Activated T-helper 2 cell treated with anti-CD3 and anti-CD28 coated beads, Interferon-gamma antibody, Interleukin-2, Interleukin-4, amounts not matched to agents 10 μg/mL and 5 μg/mL and 100 μg/mL, durations not matched to agents 14 hours and 24 hours and 36 hours (primary cell): ENCODE data around the gene SLC22A12. TPM values are rescaled to one million over a fixed set of nuclear protein-coding genes. Genes with fewer than 3 reads are reported as not detected.
"Not testable (repeated sequence)": the region's sequence is repeated elsewhere in the genome, so short reads cannot be mapped to it uniquely, and the experiment has no call there.

Experiments
- DNase-seq: peaks from one replicate; pipeline ENCODE4 v3.0.0; 2021; ENCODE audit warnings: low spot score
- H3K27ac Mint-ChIP-seq: one replicate; pipeline ENCODE4 v1.8.0; 2021; ENCODE audit warnings: mixed read lengths
- H3K27me3 Mint-ChIP-seq: one replicate; pipeline ENCODE4 v1.8.0; 2021; ENCODE audit warnings: low read depth, mixed read lengths
- H3K36me3 Mint-ChIP-seq: one replicate; pipeline ENCODE4 v1.8.0; 2021; ENCODE audit warnings: low read depth, mixed read lengths
- H3K4me1 Mint-ChIP-seq: one replicate; pipeline ENCODE4 v1.8.0; 2021; ENCODE audit warnings: low read depth, mixed read lengths
- H3K4me3 Mint-ChIP-seq: one replicate; pipeline ENCODE4 v1.8.0; 2021; ENCODE audit warnings: low read depth, mild to moderate bottlenecking, moderate library complexity, mixed read lengths
- H3K9me3 Mint-ChIP-seq: one replicate; pipeline ENCODE4 v1.8.0; 2021; ENCODE audit warnings: mixed read lengths
- intact Hi-C: fragments of 100-400 bp; cut with micrococcal nuclease; formaldehyde crosslinking; loops from one replicate; pipeline ENCODE4 v1.15.1; 2023
- total RNA-seq: library from RNA; stranded (reverse); gene quantifications from 2 replicates; pipeline ENCODE4 v1.2.3, GENCODE V29; 2022

Gene SLC22A12
- total RNA-seq, 1 donor from 2014 or later: not detected

DNA sequence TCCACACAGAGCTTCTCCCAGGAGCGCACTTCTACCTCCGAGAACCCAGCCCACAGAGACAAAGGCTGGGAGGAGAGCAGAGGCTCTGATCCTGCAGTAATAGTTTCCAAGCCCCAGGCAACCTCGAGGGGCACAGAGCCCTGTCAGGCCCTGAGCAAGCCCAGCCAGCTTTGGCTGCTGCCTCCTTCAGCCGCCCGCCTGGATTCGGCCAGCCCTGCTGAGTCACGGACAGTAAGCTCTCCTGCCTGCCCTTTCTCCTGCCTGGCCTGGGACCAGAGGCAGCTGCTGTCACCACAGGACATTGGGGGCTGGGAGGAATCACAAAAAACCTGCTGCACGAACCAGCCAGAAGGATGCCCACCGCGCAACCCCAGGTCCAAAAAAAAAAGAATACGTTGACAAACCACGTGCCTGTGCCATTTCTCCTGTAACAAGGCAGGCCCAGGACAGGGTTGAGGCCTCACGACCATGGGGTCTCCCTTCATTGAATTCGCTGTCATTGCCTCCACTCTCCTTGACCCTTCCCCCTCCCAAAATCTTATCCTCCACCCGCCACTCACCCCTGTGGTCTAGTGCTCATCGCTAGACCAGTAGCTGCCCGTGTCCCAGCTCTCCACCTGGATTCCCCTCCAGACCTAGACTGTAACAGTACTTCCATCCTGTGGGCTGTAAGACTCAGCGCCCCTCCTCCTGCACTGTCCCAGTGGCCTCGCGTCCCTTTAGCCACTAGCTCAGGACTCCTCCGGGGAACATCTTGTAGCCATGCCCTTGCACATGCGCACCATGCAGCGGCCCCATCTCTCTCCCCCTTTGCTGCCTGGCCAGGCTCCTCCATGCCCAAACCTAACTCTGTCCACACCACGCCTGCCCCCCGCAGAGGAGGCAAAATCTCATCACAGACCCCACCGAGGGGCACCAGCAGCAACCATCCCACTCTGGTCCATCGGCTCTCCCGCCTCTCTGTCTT, 7.4 kb upstream of the SLC22A12 start:
- peaks cover 2% of the 10 kb centered on the region for H3K27me3 Mint-ChIP-seq

DNA sequence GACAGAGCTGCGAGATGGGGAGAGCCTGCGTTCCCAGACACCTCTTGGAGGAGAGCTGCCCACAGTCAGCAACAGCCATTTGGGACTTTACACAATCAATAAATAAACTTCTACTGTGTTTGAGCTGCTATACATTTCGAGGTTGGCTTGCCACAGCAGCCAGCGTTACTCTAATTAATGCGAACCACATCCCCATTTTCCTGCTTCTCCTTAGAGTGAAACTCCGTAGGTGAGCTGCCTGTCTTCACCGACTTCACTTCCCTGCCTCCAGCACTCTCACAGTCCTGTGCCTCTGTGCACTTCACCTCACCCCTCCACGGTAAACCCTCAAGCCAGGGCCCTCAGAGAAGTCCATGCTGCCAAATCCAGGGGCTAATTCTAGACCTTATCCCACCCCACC, 5.9 kb upstream of the SLC22A12 start:
- no peak overlapping the region for H3K4me3 Mint-ChIP-seq
- H3K27ac Mint-ChIP-seq: no peak overlapping the region
- H3K9me3 Mint-ChIP-seq: peaks cover 11% of the 10 kb centered on the region
- peaks cover 2% of the 10 kb centered on the region for H3K27me3 Mint-ChIP-seq
- H3K36me3 Mint-ChIP-seq: no peaks in the 10 kb centered on the region
- DNase-seq: no peak
- no peaks in the 10 kb centered on the region for H3K4me1 Mint-ChIP-seq
- intact Hi-C loops: no loop called here

More for the DNA sequence above, 7.4 kb upstream of the SLC22A12 start:
- Mint-ChIP-seq H3K27ac (no peak overlapping the region), H3K4me1 (no peaks in the 10 kb centered on the region), H3K4me3 (no peak overlapping the region), H3K9me3 (peaks cover 10% of the 10 kb centered on the region), H3K36me3 (no peaks in the 10 kb centered on the region)
- intact Hi-C loops: no loop called here
- DNase-seq: no peak

DNA sequence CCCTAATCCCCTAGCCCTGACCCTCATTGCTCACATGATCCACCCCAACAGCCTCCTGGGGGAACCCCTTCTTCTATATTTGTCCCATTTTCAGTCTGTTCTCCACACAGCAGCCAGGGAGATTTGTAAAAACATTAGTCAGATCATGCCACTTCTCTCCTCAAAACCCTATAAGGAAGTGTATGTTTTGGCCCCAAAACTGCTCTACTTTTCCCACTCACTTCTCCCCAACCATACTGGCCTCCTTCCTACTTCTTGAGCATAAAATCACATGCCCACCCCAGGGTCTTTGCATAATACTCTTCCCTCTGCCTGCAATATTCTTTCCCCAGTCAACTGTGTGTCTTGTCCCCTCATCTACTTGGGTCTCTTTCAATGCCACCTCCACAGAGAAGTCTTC, 4.7 kb upstream of the SLC22A12 start:
- Mint-ChIP-seq H3K27ac (no peak overlapping the region), H3K4me3 (no peak overlapping the region), H3K4me1 (no peaks in the 10 kb centered on the region), H3K9me3 (peaks cover 11% of the 10 kb centered on the region), H3K27me3 (peaks cover 2% of the 10 kb centered on the region), H3K36me3 (no peaks in the 10 kb centered on the region)
- DNase-seq: no peak
- intact Hi-C loops: no loop called here

DNA sequence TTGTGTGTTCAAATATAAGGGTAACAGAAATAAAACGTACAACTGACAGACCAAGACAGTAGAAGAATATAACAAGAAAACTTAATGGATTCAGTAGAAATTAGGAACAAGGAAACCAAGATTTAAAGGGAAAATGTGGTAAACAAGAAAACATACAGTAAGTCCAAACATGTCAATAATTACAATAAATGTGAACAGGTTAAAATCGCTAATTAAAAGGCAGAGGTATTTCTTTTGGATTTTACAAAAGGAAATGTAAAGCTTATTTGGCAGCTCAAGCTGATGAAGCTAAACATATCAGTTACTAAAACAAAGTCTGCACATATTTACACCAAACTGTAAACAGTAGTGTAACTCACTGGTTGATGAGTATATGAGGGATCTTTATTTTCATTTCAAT, 2.3 kb upstream of the SLC22A12 start:
- DNase-seq: no peak
- intact Hi-C loops: no loop called here
- no peak overlapping the region for H3K27ac Mint-ChIP-seq

DNA sequence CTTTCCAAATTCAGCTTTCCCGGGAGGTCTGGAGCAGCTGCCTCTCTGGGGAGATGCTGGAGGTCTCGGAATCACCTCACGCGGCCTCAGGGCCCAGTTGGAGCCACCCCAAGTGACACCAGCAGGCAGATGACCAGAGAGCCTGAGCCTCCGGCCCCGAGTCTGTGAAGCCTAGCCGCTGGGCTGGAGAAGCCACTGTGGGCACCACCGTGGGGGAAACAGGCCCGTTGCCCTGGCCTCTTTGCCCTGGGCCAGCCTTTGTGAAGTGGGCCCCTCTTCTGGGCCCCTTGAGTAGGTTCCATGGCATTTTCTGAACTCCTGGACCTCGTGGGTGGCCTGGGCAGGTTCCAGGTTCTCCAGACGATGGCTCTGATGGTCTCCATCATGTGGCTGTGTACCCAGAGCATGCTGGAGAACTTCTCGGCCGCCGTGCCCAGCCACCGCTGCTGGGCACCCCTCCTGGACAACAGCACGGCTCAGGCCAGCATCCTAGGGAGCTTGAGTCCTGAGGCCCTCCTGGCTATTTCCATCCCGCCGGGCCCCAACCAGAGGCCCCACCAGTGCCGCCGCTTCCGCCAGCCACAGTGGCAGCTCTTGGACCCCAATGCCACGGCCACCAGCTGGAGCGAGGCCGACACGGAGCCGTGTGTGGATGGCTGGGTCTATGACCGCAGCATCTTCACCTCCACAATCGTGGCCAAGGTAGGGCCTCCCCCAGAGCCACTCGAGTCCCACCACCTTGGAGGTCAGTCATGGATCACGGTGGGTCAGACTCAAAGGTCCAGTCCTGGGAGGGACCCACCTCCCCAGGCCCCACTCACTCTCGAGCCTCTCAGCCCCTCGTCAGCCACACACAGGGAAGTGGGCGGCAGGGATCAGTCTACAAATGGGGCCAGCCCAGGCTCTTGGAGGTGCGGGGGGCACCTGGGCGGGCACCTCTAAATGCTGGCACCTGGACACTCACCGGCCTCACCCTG, 525 bp downstream of the SLC22A12 start:
- H3K4me3 Mint-ChIP-seq: no peak overlapping the region
- no peak for DNase-seq
- no peaks in the 10 kb centered on the region for H3K36me3 Mint-ChIP-seq
- H3K27me3 Mint-ChIP-seq: peaks cover 2% of the 10 kb centered on the region
- no peak overlapping the region for H3K27ac Mint-ChIP-seq
- intact Hi-C loops: no loop called here
- peaks cover 11% of the 10 kb centered on the region for H3K9me3 Mint-ChIP-seq
- H3K4me1 Mint-ChIP-seq: no peaks in the 10 kb centered on the region

More for the DNA sequence above, 2.3 kb upstream of the SLC22A12 start:
- Mint-ChIP-seq H3K27me3 (peaks cover 2% of the 10 kb centered on the region), H3K36me3 (no peaks in the 10 kb centered on the region), H3K4me1 (no peaks in the 10 kb centered on the region), H3K9me3 (peaks cover 11% of the 10 kb centered on the region), H3K4me3 (no peak overlapping the region)

DNA sequence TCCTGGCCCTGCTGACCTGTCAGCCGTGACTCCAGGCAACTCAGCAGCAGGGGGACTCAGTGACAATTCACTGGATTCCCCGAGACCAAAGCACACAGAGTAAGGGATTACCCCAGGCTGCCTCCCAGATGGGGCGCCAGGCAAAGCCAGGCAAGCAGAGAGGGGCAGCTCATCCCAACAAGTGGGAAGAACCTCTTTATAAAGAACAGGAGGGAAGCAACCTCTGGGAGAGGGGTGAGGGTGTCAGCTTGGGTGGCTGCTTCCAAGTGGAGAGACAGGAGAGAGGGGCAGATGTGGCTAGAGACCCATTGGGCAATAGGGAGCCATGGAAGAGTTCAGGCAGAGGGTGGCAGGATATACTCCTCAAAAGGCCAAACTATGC, 1.2 kb downstream of the SLC22A12 start:
- Mint-ChIP-seq H3K9me3 (peaks cover 11% of the 10 kb centered on the region), H3K27me3 (no peaks in the 10 kb centered on the region), H3K36me3 (no peaks in the 10 kb centered on the region), H3K4me3 (no peak overlapping the region), H3K27ac (no peak overlapping the region), H3K4me1 (no peaks in the 10 kb centered on the region)
- no peak for DNase-seq
- intact Hi-C loops: no loop called here

DNA sequence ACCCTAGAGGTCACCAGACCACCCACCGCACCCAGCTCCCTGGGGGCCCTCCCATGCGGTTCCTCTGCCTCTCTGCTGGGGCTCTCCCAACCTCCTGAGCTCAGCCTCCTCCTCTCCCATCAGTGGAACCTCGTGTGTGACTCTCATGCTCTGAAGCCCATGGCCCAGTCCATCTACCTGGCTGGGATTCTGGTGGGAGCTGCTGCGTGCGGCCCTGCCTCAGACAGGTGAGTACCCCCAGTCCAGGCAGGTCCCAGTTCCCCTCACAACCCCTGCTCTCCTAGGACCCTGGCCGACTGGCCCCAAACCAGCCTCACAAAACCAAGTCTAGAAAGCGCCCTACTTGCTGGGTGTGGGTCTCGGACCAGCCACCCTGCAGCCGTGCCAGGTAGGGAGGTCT, 1.6 kb downstream of the SLC22A12 start:
- no peak overlapping the region for H3K4me3 Mint-ChIP-seq
- H3K9me3 Mint-ChIP-seq: peaks cover 11% of the 10 kb centered on the region
- H3K36me3 Mint-ChIP-seq: no peaks in the 10 kb centered on the region
- DNase-seq: no peak
- intact Hi-C loops: no loop called here
- H3K27me3 Mint-ChIP-seq: no peaks in the 10 kb centered on the region
- H3K4me1 Mint-ChIP-seq: no peaks in the 10 kb centered on the region
- no peak overlapping the region for H3K27ac Mint-ChIP-seq

DNA sequence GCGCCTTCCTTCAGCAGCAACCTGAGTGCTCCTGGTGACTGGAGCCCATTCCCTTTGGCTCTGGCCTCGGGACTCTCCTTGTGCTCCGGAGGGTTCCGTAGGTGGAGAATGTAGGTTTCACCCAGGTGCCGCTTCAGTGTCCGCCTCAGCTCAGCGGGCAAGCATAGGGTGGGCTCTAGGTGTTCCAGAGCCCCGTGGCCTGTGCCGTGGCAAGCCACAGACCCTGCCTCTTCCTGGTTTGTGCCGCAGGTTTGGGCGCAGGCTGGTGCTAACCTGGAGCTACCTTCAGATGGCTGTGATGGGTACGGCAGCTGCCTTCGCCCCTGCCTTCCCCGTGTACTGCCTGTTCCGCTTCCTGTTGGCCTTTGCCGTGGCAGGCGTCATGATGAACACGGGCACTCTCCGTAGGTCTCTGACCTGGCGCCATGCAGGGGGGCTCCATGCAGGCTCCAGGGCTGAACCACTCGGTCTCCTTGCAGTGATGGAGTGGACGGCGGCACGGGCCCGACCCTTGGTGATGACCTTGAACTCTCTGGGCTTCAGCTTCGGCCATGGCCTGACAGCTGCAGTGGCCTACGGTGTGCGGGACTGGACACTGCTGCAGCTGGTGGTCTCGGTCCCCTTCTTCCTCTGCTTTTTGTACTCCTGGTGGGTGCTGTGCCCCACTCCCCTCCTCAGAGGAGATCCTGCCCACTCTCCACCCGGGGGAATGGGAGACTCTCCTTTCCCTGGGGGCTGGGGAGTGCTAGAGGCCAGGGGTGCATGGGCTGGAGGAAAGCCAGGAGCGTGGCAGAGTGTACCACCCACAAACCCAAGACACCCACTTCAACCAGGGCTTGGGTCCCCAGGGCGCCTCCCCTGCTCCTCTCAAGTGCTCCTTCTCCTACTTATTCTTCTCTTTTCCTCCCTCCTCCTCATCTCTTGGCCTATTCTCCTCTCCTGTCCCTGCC, 2.4 kb downstream of the SLC22A12 start:
- H3K9me3 Mint-ChIP-seq: peaks cover 3% of the 10 kb centered on the region
- DNase-seq: no peak
- H3K36me3 Mint-ChIP-seq: no peaks in the 10 kb centered on the region
- H3K4me1 Mint-ChIP-seq: no peaks in the 10 kb centered on the region
- intact Hi-C loops: no loop called here
- no peaks in the 10 kb centered on the region for H3K27me3 Mint-ChIP-seq
- H3K27ac Mint-ChIP-seq: no peak overlapping the region
- H3K4me3 Mint-ChIP-seq: no peak overlapping the region

DNA sequence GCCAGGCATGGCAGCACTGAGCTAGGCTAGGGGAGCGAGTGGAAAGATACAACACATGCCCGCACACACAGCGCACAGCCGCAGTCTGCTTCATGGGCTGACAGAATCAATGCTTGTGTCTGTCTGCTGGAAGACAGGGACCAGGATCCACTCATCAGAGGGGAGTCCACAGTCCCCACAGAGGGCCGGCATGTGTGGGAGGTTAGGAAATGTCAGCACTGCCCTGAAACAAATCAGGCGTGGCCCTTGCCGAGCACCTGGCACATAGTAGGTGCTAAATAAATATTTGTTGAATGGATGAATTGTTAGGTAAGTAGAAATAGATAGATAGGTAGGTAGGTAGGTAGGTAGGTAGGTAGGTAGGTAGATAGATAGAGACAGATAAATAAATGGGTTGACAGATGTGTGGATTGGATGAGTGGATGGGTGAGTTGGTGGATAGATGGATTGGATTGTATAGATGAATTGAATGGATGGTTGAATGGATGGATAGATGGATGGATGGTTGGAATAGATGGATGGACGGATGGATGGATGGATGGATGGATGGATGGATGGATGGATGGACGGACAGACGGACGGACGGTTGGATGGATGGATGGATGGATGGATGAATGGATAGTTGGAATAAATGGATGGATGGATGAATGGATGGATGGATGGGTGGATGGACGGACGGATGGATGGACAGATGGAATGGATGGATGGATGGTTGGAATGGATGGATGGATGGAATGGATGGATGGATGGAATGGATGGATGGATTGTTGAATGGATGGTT, 3.3 kb downstream of the SLC22A12 start:
- intact Hi-C loops: no loop called here
- H3K4me3 Mint-ChIP-seq: no peak overlapping the region
- no peaks in the 10 kb centered on the region for H3K27me3 Mint-ChIP-seq
- DNase-seq: no peak
- no peak overlapping the region for H3K27ac Mint-ChIP-seq
- no peaks in the 10 kb centered on the region for H3K9me3 Mint-ChIP-seq
- no peaks in the 10 kb centered on the region for H3K4me1 Mint-ChIP-seq
- H3K36me3 Mint-ChIP-seq: no peaks in the 10 kb centered on the region

DNA sequence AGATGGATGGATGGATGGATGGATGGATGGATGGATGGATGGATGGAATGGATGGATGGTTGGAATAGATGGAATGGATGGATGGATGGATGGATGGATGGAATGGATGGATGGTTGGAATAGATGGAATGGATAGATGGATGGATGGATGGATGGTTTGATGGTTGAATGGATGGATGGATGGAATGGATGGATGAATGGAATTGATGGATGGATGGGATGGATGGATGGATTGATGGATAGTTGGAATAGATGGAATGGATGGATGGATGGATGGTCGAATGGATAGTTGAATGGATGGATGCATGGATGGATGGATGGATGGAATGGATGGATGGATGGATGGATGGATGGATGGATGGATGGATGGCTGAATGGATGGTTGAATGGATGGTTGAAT, 4.9 kb downstream of the SLC22A12 start:
- H3K27ac Mint-ChIP-seq, H3K36me3 Mint-ChIP-seq, DNase-seq, H3K9me3 Mint-ChIP-seq, intact Hi-C loops, H3K4me1 Mint-ChIP-seq, H3K4me3 Mint-ChIP-seq, H3K27me3 Mint-ChIP-seq: not testable (repeated sequence)

DNA sequence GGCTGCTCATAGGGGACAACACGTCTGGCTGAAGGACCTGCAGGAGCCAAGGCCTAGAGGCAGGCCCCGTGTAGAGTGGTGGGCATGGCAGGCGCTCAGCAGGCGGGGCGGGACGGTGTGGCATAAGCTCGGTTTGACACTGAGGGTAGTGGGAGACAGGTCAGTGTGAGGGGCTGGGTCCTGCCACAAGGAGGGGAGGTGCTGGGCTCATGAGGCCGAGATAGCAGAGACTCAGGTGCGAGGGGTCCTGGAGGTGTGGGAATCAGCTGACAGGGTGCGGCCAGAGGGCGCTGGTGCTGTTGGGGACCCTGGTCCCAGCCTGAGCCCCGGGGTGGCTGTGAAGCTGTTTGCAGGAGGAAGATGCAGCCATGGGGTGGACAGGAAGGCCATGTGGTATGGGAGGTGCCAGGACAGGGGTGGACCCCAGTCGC, 6.7 kb downstream of the SLC22A12 start:
- Mint-ChIP-seq H3K4me1 (no peaks in the 10 kb centered on the region), H3K9me3 (no peaks in the 10 kb centered on the region), H3K27me3 (no peaks in the 10 kb centered on the region), H3K27ac (no peak overlapping the region), H3K36me3 (no peaks in the 10 kb centered on the region), H3K4me3 (no peak overlapping the region)
- intact Hi-C loops: no loop called here
- DNase-seq: no peak
